NCI-H187 (cell line): Measurements from ENCODE around the gene PHIP.

Experiments used
- DNase-seq, 2 experiments: peaks; one replicate each; lab custom pipeline; 2025; lab: John Stamatoyannopoulos, UW

The PHIP gene

GRCh38 chr6:79070206-79070825 lies 7.7 kb downstream of the PHIP start:
- no peak for DNase-seq

DNA sequence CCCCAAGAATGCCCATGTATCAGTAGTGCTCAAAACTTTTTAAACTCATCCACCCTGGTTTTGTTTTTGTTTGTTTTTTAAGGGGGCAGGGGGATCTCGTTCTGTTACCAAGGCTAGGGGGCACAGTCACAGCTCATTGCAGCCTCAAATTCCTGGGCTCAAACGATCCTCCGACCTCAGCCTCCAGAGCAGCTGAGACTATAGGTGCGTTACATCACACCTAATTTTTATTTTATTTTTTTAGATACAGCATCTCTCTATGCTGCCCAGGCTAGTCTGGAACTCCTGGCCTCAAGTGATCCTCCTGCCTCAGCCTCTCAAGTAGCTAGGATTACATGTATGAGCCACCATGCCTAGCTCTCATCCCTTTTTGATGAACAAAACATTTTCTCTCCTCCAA lies 11.2 kb downstream of the PHIP start:
- DNase-seq = no peak

- no peak for DNase-seq
These were observed 11.7 kb downstream of the PHIP start for GRCh38 chr6:79066330-79066729.

- no peak for DNase-seq
These were observed 12.8 kb downstream of the PHIP start for GRCh38 chr6:79065232-79065631.

DNA sequence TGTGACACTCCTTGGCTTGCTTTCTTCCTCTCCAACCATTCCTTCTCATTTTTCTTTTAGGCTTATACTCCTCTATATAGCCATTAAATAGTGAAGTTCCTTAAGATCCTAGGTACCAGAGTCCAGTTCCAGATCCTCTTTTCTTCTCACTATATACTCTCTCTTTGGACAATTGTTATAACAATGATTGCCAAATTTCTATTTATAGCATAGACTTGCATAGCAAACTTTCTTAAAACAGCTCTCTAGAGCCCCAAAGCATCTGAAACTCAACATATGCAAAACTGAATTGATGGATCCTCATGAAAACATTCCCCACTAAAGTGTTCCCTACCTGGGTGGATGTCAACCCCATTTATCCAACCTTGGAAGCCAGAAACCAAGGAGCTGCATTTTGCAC lies 13.4 kb downstream of the PHIP start:
- no peak for DNase-seq

DNA sequence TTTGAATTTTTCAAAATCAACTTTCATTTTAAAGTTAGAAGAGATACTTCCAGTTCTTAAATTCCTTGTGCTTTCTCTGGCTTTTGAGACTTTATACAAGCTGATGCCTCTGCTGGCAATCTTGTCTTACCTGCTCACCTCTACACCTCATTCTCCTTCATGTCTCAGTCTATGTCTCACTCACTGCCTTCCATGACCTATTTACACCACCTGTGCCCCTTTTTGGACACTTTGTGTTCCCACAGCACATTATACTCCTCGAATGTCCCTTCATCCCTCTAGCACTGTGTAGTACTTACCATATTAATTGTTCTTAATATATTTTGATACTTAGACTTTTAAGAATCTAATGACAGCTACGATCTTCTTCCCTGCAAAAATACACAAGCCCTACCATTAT lies 15.3 kb downstream of the PHIP start:
- DNase-seq = no peak

DNA sequence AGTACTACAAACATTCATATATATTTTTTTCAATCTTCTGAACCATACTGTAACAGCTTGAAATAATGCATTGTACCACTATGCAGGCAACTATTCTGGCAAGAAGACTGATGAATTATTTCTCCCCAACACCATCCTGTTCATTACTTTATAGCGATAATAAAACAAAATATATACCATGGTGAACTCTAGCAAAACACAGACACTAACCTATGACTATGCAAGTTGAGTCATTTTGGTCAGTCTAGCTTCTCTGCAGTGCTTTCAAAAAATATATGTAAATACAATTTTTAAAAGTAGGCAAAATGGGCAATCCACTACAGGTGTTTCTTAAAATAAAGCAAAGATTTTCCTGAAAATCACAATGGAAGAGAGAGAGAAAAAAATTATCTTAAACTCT lies 20.3 kb downstream of the PHIP start:
- no peak for DNase-seq

- DNase-seq = no peak
These were observed 21.8 kb downstream of the PHIP start for GRCh38 chr6:79056226-79056625.

DNA sequence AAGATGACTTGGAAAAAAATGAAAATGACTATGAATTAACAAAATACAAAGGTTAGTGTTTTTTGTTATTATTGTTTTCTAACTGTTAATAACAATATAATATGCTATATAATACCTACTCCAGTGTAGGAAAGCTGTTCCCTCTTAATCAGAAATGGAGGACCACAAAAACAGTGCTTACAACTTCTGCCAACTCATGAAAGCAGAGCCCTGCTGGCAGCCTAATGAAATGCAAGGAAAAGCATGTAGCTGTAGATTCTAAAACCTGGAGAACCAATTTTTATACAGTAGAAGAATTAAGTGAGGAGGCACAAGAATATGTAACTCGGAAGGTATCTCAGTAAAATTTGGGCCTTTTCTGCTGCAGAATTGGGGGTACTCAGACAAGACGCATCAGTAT lies 29.4 kb downstream of the PHIP start:
- no peak for DNase-seq

DNA sequence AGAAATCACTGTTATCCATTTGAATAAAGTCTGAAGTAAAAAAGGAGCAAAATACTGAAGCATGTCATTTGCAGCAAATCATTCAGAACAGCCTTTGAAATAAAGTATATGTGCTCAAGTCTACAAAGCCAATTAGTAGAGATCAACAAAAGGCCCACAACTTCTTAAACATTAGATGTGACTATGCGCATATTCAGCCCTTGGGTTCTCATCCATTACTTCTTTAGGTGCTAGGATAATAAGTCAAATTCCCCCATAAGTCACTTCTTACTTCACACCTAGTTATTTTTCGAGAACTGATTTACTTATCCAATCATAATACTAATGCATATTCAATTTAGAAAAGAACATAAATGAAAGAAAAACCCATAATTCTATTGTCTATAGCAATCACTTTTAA lies 31.0 kb downstream of the PHIP start:
- DNase-seq = no peak

DNA sequence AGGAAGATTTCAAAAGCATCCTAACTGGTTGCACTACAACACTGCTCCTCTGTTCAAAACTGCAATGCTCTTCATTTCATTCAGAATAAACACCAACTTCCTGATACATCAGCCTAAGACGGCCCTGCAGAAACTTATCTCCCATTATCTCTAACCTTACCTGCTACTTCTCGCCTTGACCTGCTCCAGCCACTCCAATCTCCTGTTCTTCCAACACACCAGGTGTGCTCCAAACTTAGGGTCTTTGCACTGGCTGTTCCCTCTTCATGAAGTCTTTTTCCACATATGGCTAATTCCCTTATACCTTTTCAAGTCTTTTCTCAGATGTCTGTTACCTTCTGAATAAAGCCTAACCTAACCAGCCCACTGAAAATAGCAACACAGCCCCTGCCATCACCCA lies 32.1 kb downstream of the PHIP start:
- no peak for DNase-seq

DNA sequence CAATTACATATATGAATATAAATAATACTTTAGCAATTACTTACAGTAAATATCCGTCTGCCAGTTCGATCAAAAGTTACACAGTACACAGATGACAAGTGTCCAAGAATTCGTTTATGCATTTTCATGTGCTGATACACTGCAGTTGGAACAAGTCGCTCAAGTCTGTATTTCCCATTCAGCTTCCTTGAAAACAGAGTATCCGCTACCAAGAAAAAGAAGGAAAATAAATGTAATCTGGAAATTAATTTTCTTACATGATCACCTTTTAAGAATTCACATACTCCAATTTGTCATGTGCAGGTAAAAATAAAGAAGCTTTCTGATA lies 35.3 kb downstream of the PHIP start:
- DNase-seq = no peak

GRCh38 chr6:79042088-79042798 lies 35.8 kb downstream of the PHIP start:
- DNase-seq = no peak

- DNase-seq = no peak
These were observed 38.0 kb downstream of the PHIP start for GRCh38 chr6:79040083-79040482.

DNA sequence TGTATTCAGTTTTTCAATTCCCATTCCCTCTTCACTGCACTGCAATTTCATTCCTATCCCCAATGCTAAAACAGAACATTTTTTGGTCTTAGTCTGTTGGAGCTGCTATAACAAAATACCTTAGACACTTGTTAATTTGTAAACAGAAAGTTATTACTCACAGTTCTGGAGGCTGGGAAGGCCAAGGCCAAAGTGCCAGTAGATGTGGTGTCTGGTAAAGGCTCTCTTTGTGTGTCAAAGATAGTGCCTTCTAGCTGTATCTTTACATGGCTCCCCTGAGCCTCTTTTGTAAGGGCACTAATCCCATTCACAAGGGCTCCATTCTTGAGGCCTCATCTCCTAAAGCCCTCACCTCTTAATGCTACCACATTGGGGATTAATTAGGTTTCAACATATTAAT lies 40.0 kb downstream of the PHIP start:
- no peak for DNase-seq

GRCh38 chr6:79034865-79035264 lies 43.2 kb downstream of the PHIP start:
- no peak for DNase-seq

DNA sequence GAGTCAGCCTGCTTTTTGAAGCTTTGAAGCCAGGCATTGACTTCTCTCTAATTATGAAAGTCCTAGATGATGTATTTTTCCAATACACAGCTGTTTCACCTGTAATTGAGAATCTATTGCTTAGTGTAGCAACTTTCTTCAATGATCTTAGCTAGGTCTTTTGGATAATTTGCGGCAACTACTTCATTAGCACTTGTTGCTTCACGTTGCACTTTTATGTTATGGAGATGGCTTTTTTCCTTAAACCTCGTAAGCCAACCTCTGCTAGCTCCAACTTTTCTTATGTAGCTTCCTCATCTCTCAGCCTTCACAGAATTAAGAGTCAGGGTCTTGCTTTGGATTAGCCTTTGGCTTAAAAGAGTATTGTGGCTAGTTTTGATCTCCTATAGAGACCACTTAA lies 44.8 kb downstream of the PHIP start:
- no peak for DNase-seq

GRCh38 chr6:79031821-79032590 lies 46.0 kb downstream of the PHIP start:
- DNase-seq = no peak

GRCh38 chr6:79030511-79030910 lies 47.5 kb downstream of the PHIP start:
- DNase-seq = no peak

DNA sequence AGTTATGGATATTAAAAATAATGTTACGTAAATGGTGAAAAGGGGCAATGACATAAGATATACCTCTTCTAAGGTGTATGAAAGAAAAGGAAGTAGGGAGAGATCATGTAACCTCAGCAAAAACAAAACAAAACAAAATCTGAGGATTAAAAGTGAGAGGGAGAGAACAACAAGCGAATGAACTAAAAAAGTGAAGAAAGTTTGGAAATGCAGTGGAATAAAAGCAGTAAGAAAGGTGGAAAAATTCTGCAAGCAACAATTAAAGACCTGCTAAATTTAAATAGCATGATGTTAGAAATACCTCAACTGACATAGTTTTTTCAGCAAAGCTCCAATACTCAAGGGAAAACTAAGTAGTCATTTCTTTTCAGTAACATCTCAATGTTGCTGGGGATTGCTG lies 48.0 kb downstream of the PHIP start:
- no peak for DNase-seq

DNA sequence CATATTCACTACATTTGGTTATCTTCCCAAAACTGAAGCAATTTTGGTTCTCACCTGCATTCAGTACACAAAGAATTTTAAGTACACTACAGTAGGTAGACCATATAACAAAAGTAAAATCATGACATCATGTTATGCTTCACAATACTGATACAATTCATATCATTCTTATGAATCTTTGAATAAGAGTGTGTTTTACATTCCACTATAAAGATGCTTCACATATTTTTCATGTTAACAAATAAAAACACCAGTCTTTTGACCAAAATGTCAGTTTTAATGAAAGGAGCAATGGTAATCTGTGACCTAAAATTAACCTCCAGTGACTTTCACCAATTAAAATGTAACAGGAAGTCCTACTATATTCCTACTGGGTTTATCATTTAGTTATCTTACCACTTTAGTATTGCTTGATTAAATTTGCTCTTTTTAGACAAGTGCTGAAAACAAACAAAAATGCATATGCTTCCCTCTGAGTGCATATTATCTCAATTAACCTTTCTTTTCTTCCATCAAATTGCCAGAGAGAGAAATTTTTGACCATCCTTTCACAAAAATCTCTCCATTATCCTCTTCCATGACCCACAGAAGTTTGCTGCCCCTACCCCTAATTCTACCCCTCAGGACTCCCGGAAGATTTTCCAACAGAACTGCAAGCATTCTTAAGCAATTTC lies 49.3 kb downstream of the PHIP start:
- no peak for DNase-seq

DNA sequence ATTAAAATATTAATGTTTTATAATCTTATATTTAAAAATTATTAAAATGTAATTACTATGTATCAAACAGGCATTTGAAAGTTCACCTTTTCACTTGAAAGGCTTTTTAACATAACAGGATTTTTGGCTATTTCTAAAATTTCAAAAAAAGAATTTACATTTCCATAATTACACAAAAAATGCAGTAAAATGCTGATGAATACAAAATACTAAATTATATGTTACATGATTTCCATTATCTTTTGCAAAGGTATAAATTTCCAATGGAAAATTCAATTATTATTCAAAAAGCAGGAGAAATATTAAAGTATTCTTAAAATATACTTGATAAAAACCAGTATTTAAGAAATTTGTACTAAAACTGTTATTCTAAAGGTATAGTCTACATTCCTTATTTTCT lies 66.1 kb downstream of the PHIP start:
- no peak for DNase-seq

GRCh38 chr6:79010422-79010821 lies 67.6 kb downstream of the PHIP start:
- no peak for DNase-seq
